GM12891 (cell line): ENCODE data around the gene DNAJC3.
"Not testable (repeated sequence)": the region's sequence is repeated elsewhere in the genome, so short reads cannot be mapped to it uniquely, and the experiment has no call there.

ENCODE experiments used
- DNase-seq: peaks from one replicate; pipeline ENCODE4 v3.0.0; 2011; ENCODE audit warnings: low spot score; ENCODE audit not compliant: insufficient read length
- FAIRE-seq: peaks from 2 replicates; lab custom pipeline; 2011; peaks lifted over from hg19 to GRCh38; lab: Jason Lieb, UNC
- PAX5 ChIP-seq: IDR thresholded peaks from 2 replicates; pipeline ENCODE4 v1.6.1; 2011; ENCODE audit warnings: low read length, moderate library complexity, mild to moderate bottlenecking; ENCODE audit not compliant: insufficient read depth, severe bottlenecking
- POLR2A ChIP-seq: IDR thresholded peaks from 2 replicates; pipeline ENCODE4 v1.6.1; 2011; ENCODE audit warnings: low read depth, low read length, control low read depth
- POLR2AphosphoS5 ChIP-seq: IDR thresholded peaks from 2 replicates; pipeline ENCODE4 v1.6.1; 2011; ENCODE audit warnings: low read depth, low read length, control low read depth
- POU2F2 ChIP-seq: IDR thresholded peaks from 2 replicates; pipeline ENCODE4 v1.6.1; 2011; ENCODE audit warnings: low read depth, mild to moderate bottlenecking, control low read depth, low read length, moderate library complexity
- SPI1 ChIP-seq: IDR thresholded peaks from 2 replicates; pipeline ENCODE4 v1.6.1; 2011; ENCODE audit warnings: low read depth, low read length, control low read depth
- TAF1 ChIP-seq: IDR thresholded peaks from 2 replicates; pipeline ENCODE4 v1.6.1; 2011; ENCODE audit warnings: low read depth, low read length, control low read depth

The DNAJC3 gene

GRCh38 chr13:95671597-95671996 is 5.3 kb upstream of the DNAJC3 start:
- TF ChIP-seq POLR2A, result no peak
- TF ChIP-seq PAX5, result no peak
- TF ChIP-seq TAF1, result no peak
- TF ChIP-seq POU2F2, result no peak
- TF ChIP-seq SPI1, result no peak
- TF ChIP-seq POLR2AphosphoS5, result no peak
- DNase-seq, result no peak
- no peak for FAIRE-seq

- DNase-seq (no peak), FAIRE-seq (no peak)
- TF ChIP-seq POU2F2 (no peak), SPI1 (peak; percentile 38; the same call in 1 of the 2 replicates)
Observed at GRCh38 chr13:95676105-95676761, 706 bp upstream of the DNAJC3 start.

GRCh38 chr13:95677564-95678266 is 776 bp downstream of the DNAJC3 start:
- TF ChIP-seq POU2F2, result no peak
- no peak for TF ChIP-seq SPI1
- TF ChIP-seq POLR2AphosphoS5, result no peak
- no peak for TF ChIP-seq PAX5
- no peak for TF ChIP-seq POLR2A
- no peak for TF ChIP-seq TAF1
- DNase-seq, result no peak
- FAIRE-seq, result peak; percentile 87

- no peak for FAIRE-seq
- no peak for DNase-seq
- no peak for TF ChIP-seq SPI1
- no peak for TF ChIP-seq POLR2AphosphoS5
Observed at GRCh38 chr13:95678967-95679366, 2.0 kb downstream of the DNAJC3 start.

GRCh38 chr13:95679722-95680121 is 2.8 kb downstream of the DNAJC3 start:
- FAIRE-seq (no peak), DNase-seq (no peak)
- TF ChIP-seq POLR2A (no peak), POU2F2 (no peak), TAF1 (no peak), SPI1 (no peak), POLR2AphosphoS5 (no peak), PAX5 (no peak)

GRCh38 chr13:95684418-95684817 is 7.5 kb downstream of the DNAJC3 start:
- FAIRE-seq (peak; percentile 16), DNase-seq (no peak)
- TF ChIP-seq SPI1 (no peak), POU2F2 (no peak), POLR2A (no peak)

- not testable (repeated sequence) for DNase-seq, FAIRE-seq
Observed at GRCh38 chr13:95684960-95685359, 8.0 kb downstream of the DNAJC3 start.

- no peak for TF ChIP-seq PAX5
- TF ChIP-seq POU2F2, result no peak
- no peak for TF ChIP-seq SPI1
- no peak for TF ChIP-seq POLR2AphosphoS5
- no peak for TF ChIP-seq TAF1
- TF ChIP-seq POLR2A, result no peak
- no peak for DNase-seq
- no peak for FAIRE-seq
Observed at GRCh38 chr13:95689582-95689926, 12.6 kb downstream of the DNAJC3 start.

GRCh38 chr13:95690986-95691385 is 14.0 kb downstream of the DNAJC3 start:
- DNase-seq, FAIRE-seq: not testable (repeated sequence)

- DNase-seq (no peak), FAIRE-seq (no peak)
- TF ChIP-seq PAX5 (no peak), SPI1 (no peak), TAF1 (no peak), POLR2A (no peak), POLR2AphosphoS5 (no peak), POU2F2 (no peak)
Observed at GRCh38 chr13:95697052-95697680, 20.2 kb downstream of the DNAJC3 start.
